Adrenal gland (tissue), 12 donors: Measurements from ENCODE around the gene WDR86. TPM values are rescaled to one million over a fixed set of nuclear protein-coding genes. Genes with fewer than 3 reads are reported as not detected.

Experiments used
- DNase-seq, 7 donors: peaks; one replicate each; pipeline ENCODE4 v3.0.0-alpha.2; 2019 to 2020
- H3K27ac ChIP-seq, 5 donors: fragments of 200-600 bp; sonication (generic) in 4 of 5; 1 replicate in 3 of 5; 2 replicates in 2 of 5; pipeline versions ENCODE4 v1.5.1 to v1.8.0; 2016 to 2020; ENCODE audit warnings: mild to moderate bottlenecking in 1 of 5
- H3K27me3 ChIP-seq: fragments of 200-600 bp; 2 replicates; pipeline ENCODE4 v1.8.0; 2021
- H3K36me3 ChIP-seq, 2 donors: fragments of 200-600 bp; replicated peaks in 1 of 2; 1 replicate in 1 of 2; 2 replicates in 1 of 2; pipeline versions ENCODE4 v1.5.1 to v1.8.0; 2018 to 2022
- H3K4me1 ChIP-seq, 2 donors: fragments of 200-600 bp; replicated peaks in 1 of 2; 1 replicate in 1 of 2; 2 replicates in 1 of 2; pipeline versions ENCODE4 v1.5.1 to v1.8.0; 2018 to 2021
- H3K4me3 ChIP-seq, 4 donors: fragments of 200-600 bp; sonication (generic) in 3 of 4; one replicate each; pipeline ENCODE4 v1.5.1; 2016 to 2018
- H3K9me3 ChIP-seq, 3 donors: fragments of 200-600 bp; sonication (generic) in 1 of 3; replicated peaks in 1 of 3; 1 replicate in 2 of 3; 2 replicates in 1 of 3; pipeline versions ENCODE4 v1.5.1 to v1.8.0; 2016 to 2021
- CTCF ChIP-seq, 6 experiments: fragments of 450-650 bp in 4 of 6; fragments of 200-600 bp in 2 of 6; sonication (generic) in 1 of 6; IDR thresholded peaks; 1 replicate in 5 of 6; 2 replicates in 1 of 6; pipeline versions ENCODE4 v1.5.1 to v1.8.0; 2016 to 2021; ENCODE audit warnings: antibody characterized with exemption in 6 of 6, mild to moderate bottlenecking in 2 of 6, moderate library complexity in 1 of 6
- POLR2A ChIP-seq, 2 donors: fragments of 450-650 bp; IDR thresholded peaks; one replicate each; pipeline ENCODE4 v1.6.1; 2017; ENCODE audit warnings: antibody characterized with exemption in 2 of 2, mild to moderate bottlenecking in 2 of 2, moderate library complexity in 1 of 2
- WGBS, 4 donors: extraction: QIAGEN DNeasy Blood & Tissue Kit in 2 of 4; methylation state at CpG; one replicate each; pipeline versions ENCODE4 v1.1.5 to v1.1.7; 2013 to 2017; 5-methylcytosine and 5-hydroxymethylcytosine counted together
- intact Hi-C, 2 donors: fragments of 100-400 bp; cut with DNase I; formaldehyde crosslinking; loops; one replicate each; pipeline versions ENCODE4 v1.14.1 to v1.15.0; 2022 to 2023
- polyA plus RNA-seq, 3 donors: library from polyadenylated mRNA; stranded (reverse); fragments of 200-250 nt in 2 of 3; fragments of 350-450 nt in 1 of 3; fragmentation: Illumina TruSeq in 1 of 3; extraction: RNeasy Lipid Tissue Mini Kit (QIAGEN cat#74804) in 1 of 3; gene quantifications; one replicate each; pipeline ENCODE4 v1.2.3, GENCODE V29; 2013 to 2014
- total RNA-seq, 9 donors: library from RNA; depleted of rRNA in 4 of 9; stranded (reverse); fragments of >200 nt in 4 of 9; fragments of 120-200 nt in 1 of 9; fragmentation: NEBNext Ultra II Directional in 1 of 9; extraction: Animal tissue kit (Norgen Biotek cat#: 25700) in 1 of 9; gene quantifications; one replicate each; pipeline versions ENCODE4 v1.1.0 to v1.2.4, GENCODE V29; 2013 to 2023
- donor health status: healthy with polysubstance abuse.
- donor health status: Bipolar disorder and iron deficiency.
- donor health status: DM: yes; HTN: yes; CAD: no.
- donor health status: DM: no; HTN: no; CAD: no.
- donor health status: DM: no; HTN: no; CAD: no.
- donor health status: DM: yes; HTN: yes; CAD: no.

The WDR86 gene
- total and polyA plus RNA-seq, 12 donors: 1.4 to 16.7 (median 5.5) TPM; not detected in 1

GRCh38 chr7:151387161-151388006 lies 22.5 kb downstream of the WDR86 start:
- intact Hi-C loops: no loop called here
- no peak for DNase-seq
- 85 to 94% (median 89%) methylated on average over 10 to 24 of the region's 24 CpGs for WGBS, 4 donors

GRCh38 chr7:151386301-151387160 lies 23.3 kb downstream of the WDR86 start:
- Histone ChIP-seq H3K4me1 (peaks cover under 1 to 9% of the 10 kb centered on the region in 2 donors), H3K36me3 (no peaks in the 10 kb centered on the region), H3K27ac (no peak overlapping the region), H3K27me3 (peaks cover 14% of the 10 kb centered on the region), H3K4me3 (no peak overlapping the region), H3K9me3 (no peaks in the 10 kb centered on the region)
- no peak for DNase-seq
- intact Hi-C loops: no loop called here
- 69 to 76% (median 73%) methylated on average over 10 to 16 of the region's 16 CpGs for WGBS, 4 donors
- TF ChIP-seq POLR2A (IDR thresholded peaks at IDR 0.05) (no peak), CTCF (IDR thresholded peaks at IDR 0.05) (no peak)

More at GRCh38 chr7:151387161-151388006, 22.5 kb downstream of the WDR86 start:
- H3K36me3 ChIP-seq: no peaks in the 10 kb centered on the region
- no peaks in the 10 kb centered on the region for H3K9me3 ChIP-seq
- peak overlapping the region in 1 of 5 donors; percentile 4 for H3K27ac ChIP-seq
- H3K4me3 ChIP-seq: no peak overlapping the region
- H3K4me1 ChIP-seq: peaks cover 0 to under 1% of the 10 kb centered on the region in 2 donors
- peaks cover 8% of the 10 kb centered on the region for H3K27me3 ChIP-seq
- TF ChIP-seq POLR2A (IDR thresholded peaks at IDR 0.05): no peak
- TF ChIP-seq CTCF (IDR thresholded peaks at IDR 0.05): no peak

GRCh38 chr7:151385626-151386300 lies 24.1 kb downstream of the WDR86 start:
- 87 to 90% (median 89%) methylated on average over 5 to 26 of the region's 26 CpGs for WGBS, 4 donors

More at GRCh38 chr7:151385626-151386300, 24.1 kb downstream of the WDR86 start:
- DNase-seq: no peak
- H3K4me1 ChIP-seq: peaks cover 3 to 16% of the 10 kb centered on the region in 2 donors
- no peak for TF ChIP-seq CTCF (IDR thresholded peaks at IDR 0.05)
- TF ChIP-seq POLR2A (IDR thresholded peaks at IDR 0.05): no peak
- H3K36me3 ChIP-seq: no peaks in the 10 kb centered on the region
- no peak overlapping the region for H3K27ac ChIP-seq
- no peak overlapping the region for H3K4me3 ChIP-seq
- H3K27me3 ChIP-seq: peaks cover 17% of the 10 kb centered on the region
- H3K9me3 ChIP-seq: no peaks in the 10 kb centered on the region
- intact Hi-C loops: no loop called here
